GM12801 (cell line): Measurements from ENCODE around the gene CFAP97D2.

Experiments used
- TF ChIP-seq, protein P1 (sequence below): IDR thresholded peaks from one replicate; pipeline ENCODE4 v1.5.1; 2011; ENCODE audit warnings: control low read depth; ENCODE audit not compliant: insufficient read length; ENCODE audit errors: extremely low read depth

CFAP97D2 gene

DNA sequence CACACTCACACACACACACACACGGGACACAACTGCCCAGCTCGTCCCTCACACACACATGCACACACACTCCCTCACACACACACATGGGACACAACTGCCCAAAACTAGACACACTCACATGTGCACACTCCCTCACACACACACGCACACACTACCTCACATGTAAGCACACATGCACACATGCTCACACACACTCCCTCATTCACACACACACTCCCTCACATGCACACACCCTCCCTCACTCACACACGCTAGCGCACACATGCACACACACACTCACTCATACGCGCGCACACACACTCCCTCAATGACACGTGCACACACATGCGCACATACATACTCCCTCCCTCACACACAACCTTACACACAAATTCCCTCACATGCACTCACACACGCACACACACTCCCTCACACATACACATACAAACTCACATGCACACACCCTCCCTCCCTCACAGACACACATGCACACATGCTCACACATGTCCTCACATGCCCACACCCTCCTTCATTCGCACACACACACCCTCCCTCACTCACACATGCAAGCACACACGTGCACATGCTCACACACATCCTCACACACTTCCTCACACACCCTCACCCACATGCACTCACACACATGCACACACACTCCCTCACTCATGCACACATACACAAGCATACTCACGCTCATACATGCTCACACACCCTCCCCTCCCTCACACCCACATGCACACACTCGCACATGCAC, 37.6 kb upstream of the CFAP97D2 start:
- TF ChIP-seq, protein P1, sequence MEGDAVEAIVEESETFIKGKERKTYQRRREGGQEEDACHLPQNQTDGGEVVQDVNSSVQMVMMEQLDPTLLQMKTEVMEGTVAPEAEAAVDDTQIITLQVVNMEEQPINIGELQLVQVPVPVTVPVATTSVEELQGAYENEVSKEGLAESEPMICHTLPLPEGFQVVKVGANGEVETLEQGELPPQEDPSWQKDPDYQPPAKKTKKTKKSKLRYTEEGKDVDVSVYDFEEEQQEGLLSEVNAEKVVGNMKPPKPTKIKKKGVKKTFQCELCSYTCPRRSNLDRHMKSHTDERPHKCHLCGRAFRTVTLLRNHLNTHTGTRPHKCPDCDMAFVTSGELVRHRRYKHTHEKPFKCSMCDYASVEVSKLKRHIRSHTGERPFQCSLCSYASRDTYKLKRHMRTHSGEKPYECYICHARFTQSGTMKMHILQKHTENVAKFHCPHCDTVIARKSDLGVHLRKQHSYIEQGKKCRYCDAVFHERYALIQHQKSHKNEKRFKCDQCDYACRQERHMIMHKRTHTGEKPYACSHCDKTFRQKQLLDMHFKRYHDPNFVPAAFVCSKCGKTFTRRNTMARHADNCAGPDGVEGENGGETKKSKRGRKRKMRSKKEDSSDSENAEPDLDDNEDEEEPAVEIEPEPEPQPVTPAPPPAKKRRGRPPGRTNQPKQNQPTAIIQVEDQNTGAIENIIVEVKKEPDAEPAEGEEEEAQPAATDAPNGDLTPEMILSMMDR = no peak

- TF ChIP-seq, protein P1 = no peak
Measured at GRCh38 chr13:114142137-114142550, 36.9 kb upstream of the CFAP97D2 start.

DNA sequence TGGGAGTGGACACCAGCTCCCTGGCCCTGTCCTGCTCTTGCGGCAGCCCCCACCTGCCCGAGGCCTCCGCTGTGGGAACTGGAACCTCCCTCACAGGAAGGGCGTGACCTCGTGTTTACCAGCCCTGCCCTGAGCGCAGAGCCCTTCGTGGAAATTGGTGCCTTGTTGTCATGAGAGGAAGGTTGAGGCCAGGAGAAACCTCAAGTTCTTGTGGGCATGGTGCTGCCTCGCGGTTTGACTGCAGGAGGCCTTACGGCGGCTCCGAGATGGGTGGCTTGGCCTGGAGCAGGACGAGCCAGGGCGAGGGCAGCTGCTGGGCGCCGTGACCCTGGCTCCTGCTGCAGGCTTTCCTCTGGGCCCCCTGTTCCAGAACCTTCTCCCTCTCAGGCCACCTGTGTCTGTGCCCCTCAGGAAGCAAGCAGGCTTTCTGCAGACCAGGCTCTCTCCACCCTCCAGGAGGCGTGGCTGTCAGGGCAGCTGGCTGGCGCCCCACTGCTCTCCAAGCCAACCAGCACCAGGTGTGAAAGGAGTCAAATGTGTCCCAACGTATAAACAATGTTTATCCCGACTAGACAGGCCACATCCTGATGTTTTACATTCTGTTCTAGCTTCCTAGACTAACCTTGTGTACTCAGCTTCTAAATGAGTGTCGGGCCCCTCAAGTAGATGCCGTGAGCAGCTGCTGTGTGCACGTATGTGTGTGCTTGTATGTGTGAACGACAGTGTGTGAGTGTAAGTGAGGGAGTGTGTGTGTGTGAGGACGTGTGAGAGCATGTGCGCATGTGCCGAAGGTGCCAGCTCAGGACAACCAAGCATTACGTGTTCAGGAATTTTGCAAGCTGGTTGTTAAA, 36.2 kb upstream of the CFAP97D2 start:
- TF ChIP-seq, protein P1 = no peak

GRCh38 chr13:114143806-114144605, 35.1 kb upstream of the CFAP97D2 start:
- TF ChIP-seq, protein P1 = no peak

DNA sequence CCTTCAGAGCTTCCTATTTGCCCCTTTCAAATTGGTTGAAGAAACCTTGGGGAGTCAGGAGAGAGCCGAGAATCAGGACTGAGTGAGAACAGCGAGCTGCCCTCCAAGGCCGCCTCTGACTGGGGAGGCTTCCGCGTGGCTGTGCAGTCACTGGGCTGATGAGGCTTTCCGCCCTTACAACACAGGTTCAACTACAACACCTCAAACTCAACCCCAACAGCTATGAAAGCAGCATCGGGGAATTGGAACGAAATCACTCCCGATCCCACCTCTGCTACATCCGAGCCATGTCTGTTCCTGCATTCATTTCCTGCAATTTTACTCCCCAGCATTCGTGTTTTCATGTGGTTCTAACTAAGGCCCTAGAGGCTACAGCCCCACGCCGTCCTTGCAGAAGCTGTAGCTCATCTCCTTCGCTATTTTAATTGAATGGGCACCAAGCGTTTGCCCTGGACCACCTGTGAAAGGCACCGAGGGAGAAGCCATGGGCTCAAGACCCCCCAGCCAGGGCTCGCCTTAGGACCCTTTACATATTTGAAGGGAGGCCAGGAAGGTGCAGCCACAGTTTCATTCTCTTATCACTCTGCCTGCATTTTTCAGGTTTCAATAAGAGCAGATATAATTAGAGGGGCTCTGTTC, 34.3 kb upstream of the CFAP97D2 start:
- TF ChIP-seq, protein P1 = no peak

GRCh38 chr13:114145256-114145655, 33.8 kb upstream of the CFAP97D2 start:
- TF ChIP-seq, protein P1 = no peak
